HepG2 (cell line): ENCODE data around the gene SCART1. TPM values are rescaled to one million over a fixed set of nuclear protein-coding genes. Genes with fewer than 3 reads are reported as not detected.

Experiments
- ATAC-seq: fragments of 200-7000 bp; cut with Tn5 transposase; 3 replicates; pipeline ENCODE4 v1.9.1; 2020; ENCODE audit warnings: mild to moderate bottlenecking, moderate library complexity
- BruUV-seq: library from RNA; stranded (reverse); fragments of 400-500 nt; replicated peaks from 2 replicates; lab custom pipeline; 2021; lab: Mats Ljungman, UMichigan
- CTCF ChIA-PET: fragments of 300-600 bp; formaldehyde crosslinking; extraction: SDS; loops from one replicate; lab custom pipeline; 2021; ENCODE audit warnings: low total read pairs, inconsistent platforms, low intra/inter-chr PET ratio; lab: Yijun Ruan, JAX
- POLR2A ChIA-PET: fragments of 350-600 bp; sonication (Branson Sonifier 250); formaldehyde crosslinking; loops from one replicate; lab custom pipeline; 2020; ENCODE audit warnings: antibody characterized with exemption, inconsistent platforms; lab: Yijun Ruan, JAX
- DNase-seq: peaks from one replicate; pipeline ENCODE4 v3.0.0-alpha.2; 2015; ENCODE audit warnings: low spot score
- FAIRE-seq: peaks from 3 replicates; lab custom pipeline; 2011; peaks lifted over from hg19 to GRCh38; lab: Jason Lieb, UNC
- H2AFZ ChIP-seq: one replicate; pipeline ENCODE4 v1.6.1; 2011; ENCODE audit warnings: low read length, inconsistent platforms
- H3K27ac ChIP-seq: fragments of 300-600 bp; 3 replicates; pipeline ENCODE4 v1.8.0; 2011; ENCODE audit warnings: mixed run types, mild to moderate bottlenecking, mixed read lengths, low read length, inconsistent platforms; ENCODE audit not compliant: insufficient read depth; ENCODE audit errors: extremely low read length
- H3K27me3 ChIP-seq, 2 experiments: fragments of 200-600 bp in 1 of 2; 2 replicates in 1 of 2; 3 replicates in 1 of 2; pipeline versions ENCODE4 v1.6.0 to v1.8.0; 2011; ENCODE audit warnings: low read length in 2 of 2, mild to moderate bottlenecking in 2 of 2, moderate library complexity in 2 of 2, inconsistent platforms in 1 of 2; ENCODE audit not compliant: insufficient read depth in 2 of 2, control insufficient read depth in 1 of 2
- H3K36me3 ChIP-seq, 2 experiments: fragments of 200-600 bp in 1 of 2; replicated peaks in 1 of 2; 2 replicates in 1 of 2; 3 replicates in 1 of 2; pipeline versions ENCODE4 v1.5.1 to v1.8.0; 2011; ENCODE audit warnings: low read length in 2 of 2, inconsistent platforms in 1 of 2; ENCODE audit not compliant: insufficient read depth in 2 of 2, control insufficient read depth in 1 of 2
- H3K4me1 ChIP-seq: 2 replicates; pipeline ENCODE4 v1.5.1; 2012; ENCODE audit warnings: low read length, inconsistent platforms; ENCODE audit not compliant: insufficient read depth
- H3K4me2 ChIP-seq: 2 replicates; pipeline ENCODE4 v1.6.0; 2011; ENCODE audit warnings: low read depth, low read length, inconsistent platforms
- H3K4me3 ChIP-seq, 3 experiments: fragments of 200-600 bp in 1 of 3; sonication (generic), shearing (Covaris generic) in 1 of 3; replicated peaks in 1 of 3; 2 replicates each; pipeline ENCODE4 v1.5.1; 2011 to 2016; ENCODE audit warnings: low read length in 3 of 3, inconsistent platforms in 2 of 3, low read depth in 2 of 3, mild to moderate bottlenecking in 2 of 3, control low read depth in 1 of 3, mixed read lengths in 1 of 3; ENCODE audit not compliant: insufficient read depth in 1 of 3
- H3K79me2 ChIP-seq: one replicate; pipeline ENCODE4 v1.6.1; 2011; ENCODE audit warnings: low read length, inconsistent platforms; ENCODE audit not compliant: insufficient read depth
- H3K9ac ChIP-seq: 2 replicates; pipeline ENCODE4 v1.6.0; 2011; ENCODE audit warnings: mild to moderate bottlenecking, low read depth, low read length, inconsistent platforms; ENCODE audit not compliant: insufficient read depth
- H3K9me3 ChIP-seq: 2 replicates; pipeline ENCODE4 v1.5.1; 2012; ENCODE audit warnings: mild to moderate bottlenecking, low read length
- H4K20me1 ChIP-seq: 2 replicates; pipeline ENCODE4 v1.6.0; 2011; ENCODE audit warnings: inconsistent platforms, mild to moderate bottlenecking, low read length, moderate library complexity; ENCODE audit not compliant: insufficient read depth
- ZNF543 ChIP-seq: sonication (generic); formaldehyde crosslinking; IDR thresholded peaks from 2 replicates; pipeline ENCODE4 v1.4.0; 2020; ENCODE audit warnings: mild to moderate bottlenecking, missing genetic modification reagents
- ZNF569 ChIP-seq: sonication (generic); formaldehyde crosslinking; IDR thresholded peaks from 2 replicates; pipeline ENCODE4 v1.5.0; 2020; ENCODE audit warnings: mild to moderate bottlenecking, missing genetic modification reagents, moderate library complexity, borderline replicate concordance
- ZNF879 ChIP-seq: sonication (generic); formaldehyde crosslinking; IDR thresholded peaks from 2 replicates; pipeline ENCODE4 v1.8.1; 2023; ENCODE audit warnings: missing genetic modification reagents
- WGBS: methylation state at CpG from one replicate; pipeline ENCODE4 v1.1.6; 2017; ENCODE audit warnings: low lambda C conversion rate; 5-methylcytosine and 5-hydroxymethylcytosine counted together
- in situ Hi-C: cut with HindIII; loops from 2 replicates; pipeline ENCODE4 v1.10.0; 2017; ENCODE audit warnings: low pct_unique_long_range_greater_than_20kb; ENCODE audit not compliant: extremely low pct_ligation_motif_present
- intact Hi-C: fragments of 100-400 bp; cut with micrococcal nuclease; formaldehyde crosslinking; loops from one replicate; pipeline ENCODE4 v1.10.0; 2022; ENCODE audit not compliant: unreplicated experiment
- polyA plus RNA-seq, 8 experiments: library from polyadenylated mRNA; depleted of rRNA in 3 of 8; stranded (reverse) in 7 of 8; unstranded in 1 of 8; fragments of >200 nt; fragmentation: Illumina TruSeq in 4 of 8; extraction: Trizol in 4 of 8; gene quantifications; 2 replicates each; pipeline versions ENCODE4 v1.2.1 to v1.2.3, GENCODE V29; 2011 to 2016; ENCODE audit warnings: low read depth in 4 of 8, missing spikeins in 1 of 8, mixed read lengths in 1 of 8; ENCODE audit not compliant: insufficient read depth in 1 of 8
- total RNA-seq, 5 experiments: library from RNA; depleted of rRNA; stranded (reverse); fragments of >200 nt; fragmentation: Illumina TruSeq; extraction: Trizol; gene quantifications; 2 replicates each; pipeline ENCODE4 v1.2.3, GENCODE V29; 2016; ENCODE audit warnings: low read depth in 1 of 5
- TF ChIP-seq, protein P1 (sequence below): fragments of 450-650 bp; IDR thresholded peaks from 2 replicates; pipeline ENCODE4 v1.6.1; 2016

SCART1 gene
- total and polyA plus RNA-seq, 2 of the 13 experiments (the other 11 are each of a cell fraction or from before 2014, with no cell fraction given) = 0.46 to 1.1 TPM

DNA sequence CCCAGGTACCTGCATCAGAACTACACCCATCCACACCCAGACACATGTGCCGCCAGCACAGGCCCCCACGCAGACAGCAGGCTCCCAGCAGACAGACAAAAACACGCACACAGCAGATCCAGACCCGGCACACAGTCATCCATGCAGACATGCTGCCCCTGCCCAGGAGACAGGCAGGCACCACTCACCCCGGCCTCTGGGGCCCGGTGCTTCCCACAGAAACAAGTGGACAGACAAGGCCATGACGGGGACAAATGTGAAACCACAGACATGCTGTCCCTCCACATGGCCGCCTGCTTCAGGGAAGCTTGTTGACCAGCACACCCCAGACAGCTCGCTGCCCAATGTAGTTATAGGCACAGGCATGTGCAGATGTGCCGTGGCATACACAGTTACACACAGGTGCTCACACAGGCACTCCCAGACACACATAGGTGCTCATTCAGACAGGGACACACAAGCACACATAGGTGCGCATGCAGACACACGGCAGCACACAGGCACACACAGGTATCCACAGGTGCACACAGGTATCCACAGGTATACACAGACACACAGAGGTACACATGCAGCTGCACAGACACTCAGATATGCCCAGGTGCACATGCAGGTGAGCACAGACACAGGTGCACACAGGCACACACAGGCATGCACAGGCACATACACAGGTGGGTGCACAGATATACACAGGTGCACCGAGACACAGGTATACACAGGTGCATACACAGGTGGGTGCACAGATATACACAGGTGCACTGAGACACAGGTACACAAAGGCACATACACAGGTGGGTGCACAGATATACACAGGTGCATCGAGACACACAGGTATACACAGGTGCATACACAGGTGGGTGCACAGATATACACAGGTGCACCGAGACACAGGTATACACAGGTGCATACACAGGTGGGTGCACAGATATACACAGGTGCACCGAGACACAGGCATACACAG, 10.5 kb upstream of the SCART1 start:
- peaks cover 18% of the 10 kb centered on the region for H3K9me3 ChIP-seq
- H3K4me3 ChIP-seq = no peak overlapping the region
- H4K20me1 ChIP-seq = no peaks in the 10 kb centered on the region
- no peak for ATAC-seq
- CTCF ChIA-PET = no interaction called here
- FAIRE-seq = no peak
- H3K27ac ChIP-seq = no peak overlapping the region
- no TSS peak for BruUV-seq
- TF ChIP-seq ZNF569 = no peak
- TF ChIP-seq, protein P1, sequence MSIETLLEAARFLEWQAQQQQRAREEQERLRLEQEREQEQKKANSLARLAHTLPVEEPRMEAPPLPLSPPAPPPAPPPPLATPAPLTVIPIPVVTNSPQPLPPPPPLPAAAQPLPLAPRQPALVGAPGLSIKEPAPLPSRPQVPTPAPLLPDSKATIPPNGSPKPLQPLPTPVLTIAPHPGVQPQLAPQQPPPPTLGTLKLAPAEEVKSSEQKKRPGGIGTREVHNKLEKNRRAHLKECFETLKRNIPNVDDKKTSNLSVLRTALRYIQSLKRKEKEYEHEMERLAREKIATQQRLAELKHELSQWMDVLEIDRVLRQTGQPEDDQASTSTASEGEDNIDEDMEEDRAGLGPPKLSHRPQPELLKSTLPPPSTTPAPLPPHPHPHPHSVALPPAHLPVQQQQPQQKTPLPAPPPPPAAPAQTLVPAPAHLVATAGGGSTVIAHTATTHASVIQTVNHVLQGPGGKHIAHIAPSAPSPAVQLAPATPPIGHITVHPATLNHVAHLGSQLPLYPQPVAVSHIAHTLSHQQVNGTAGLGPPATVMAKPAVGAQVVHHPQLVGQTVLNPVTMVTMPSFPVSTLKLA = peak; percentile 45; the same call in 1 of the 2 replicates
- TF ChIP-seq ZNF879 (CRISPR knock-in tag) = no peak
- no peak for TF ChIP-seq ZNF543 (CRISPR knock-in tag)
- no peaks in the 10 kb centered on the region for H3K79me2 ChIP-seq
- no peak overlapping the region for H3K4me2 ChIP-seq
- intact Hi-C loops = no loop called here
- POLR2A ChIA-PET = no interaction called here
- DNase-seq = no peak
- 54% methylated on average over 7 of the region's 16 CpGs for WGBS
- no peaks in the 10 kb centered on the region for H3K36me3 ChIP-seq
- H2AFZ ChIP-seq = no peak overlapping the region
- in situ Hi-C loops = no loop called here
- no peak overlapping the region for H3K9ac ChIP-seq
- no peaks in the 10 kb centered on the region for H3K27me3 ChIP-seq
- no peaks in the 10 kb centered on the region for H3K4me1 ChIP-seq
